HG02610 (cell line): Measurements from ENCODE around the gene MAP2K5.

Source experiments
- ATAC-seq: cut with Tn5 transposase; IDR thresholded peaks from one replicate; pipeline ENCODE4 v1.9.1; 2021; ENCODE audit warnings: mild to moderate bottlenecking, moderate library complexity; ENCODE audit not compliant: unreplicated experiment

MAP2K5 gene

DNA sequence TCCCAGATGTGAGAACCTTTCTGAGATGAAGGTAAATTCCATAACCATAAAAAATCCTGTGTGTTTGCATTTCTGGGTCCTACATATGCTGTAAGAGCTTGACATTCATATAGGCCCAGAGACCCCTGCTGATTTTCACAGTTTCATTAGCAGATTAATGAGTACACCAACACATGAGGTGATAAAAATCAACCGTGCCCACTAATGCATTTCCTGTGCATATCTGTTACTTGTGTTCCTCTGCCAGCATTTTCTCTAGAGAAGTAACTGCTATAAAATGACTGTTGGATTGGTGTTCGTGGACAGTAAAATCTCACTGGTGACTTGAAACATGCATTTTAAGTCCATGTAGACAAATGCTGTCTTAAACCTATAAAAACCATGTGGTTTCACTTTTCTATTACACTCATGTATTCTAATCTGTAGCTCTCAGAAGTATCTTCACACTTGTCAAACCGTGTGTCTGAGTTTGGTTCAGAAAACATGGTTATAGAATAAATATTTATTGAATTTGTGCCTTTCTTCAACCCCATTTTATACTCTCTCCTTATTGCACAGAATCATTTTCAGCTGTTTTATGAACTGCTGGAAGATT, 14.6 kb downstream of the MAP2K5 start:
- no peak for ATAC-seq

DNA sequence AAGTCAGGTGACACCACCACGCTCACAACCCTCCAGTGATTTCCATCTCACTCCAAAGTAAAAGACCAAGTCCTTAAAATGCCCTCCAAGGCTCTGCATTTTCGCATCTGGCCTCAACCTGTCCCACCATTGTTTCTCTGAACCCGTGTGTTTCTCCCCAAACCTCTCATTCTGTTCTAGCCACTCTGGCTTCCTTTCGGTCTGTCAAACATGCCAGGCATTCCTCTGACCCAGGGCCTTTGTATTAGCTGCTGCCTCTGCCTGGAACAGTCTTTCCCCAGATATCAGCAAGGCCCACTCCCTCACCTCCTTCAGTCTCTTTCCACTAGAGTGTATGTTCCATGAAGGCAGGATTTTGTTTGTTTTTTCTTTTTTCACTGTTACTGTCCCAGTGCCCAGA, 16.0 kb downstream of the MAP2K5 start:
- ATAC-seq = no peak

DNA sequence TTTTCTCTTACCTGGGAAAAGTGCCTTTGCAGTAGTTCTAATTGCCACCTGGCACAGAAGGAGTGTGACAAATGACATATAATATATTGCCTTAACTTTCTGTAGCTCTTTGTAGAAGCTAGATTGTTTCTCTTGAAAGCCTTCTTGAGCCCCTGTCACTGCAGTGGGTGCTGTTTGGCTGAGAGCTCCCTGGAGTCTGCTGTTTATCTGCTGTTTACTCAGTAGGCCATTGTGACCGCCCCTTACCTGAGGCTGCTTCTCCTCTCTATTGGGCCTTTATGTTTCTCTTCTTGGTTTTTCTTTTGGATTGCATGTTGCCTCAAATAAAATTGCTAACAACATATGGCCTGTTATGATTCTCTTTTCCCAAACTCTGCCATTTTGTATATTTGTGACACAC, 16.7 kb downstream of the MAP2K5 start:
- no peak for ATAC-seq

DNA sequence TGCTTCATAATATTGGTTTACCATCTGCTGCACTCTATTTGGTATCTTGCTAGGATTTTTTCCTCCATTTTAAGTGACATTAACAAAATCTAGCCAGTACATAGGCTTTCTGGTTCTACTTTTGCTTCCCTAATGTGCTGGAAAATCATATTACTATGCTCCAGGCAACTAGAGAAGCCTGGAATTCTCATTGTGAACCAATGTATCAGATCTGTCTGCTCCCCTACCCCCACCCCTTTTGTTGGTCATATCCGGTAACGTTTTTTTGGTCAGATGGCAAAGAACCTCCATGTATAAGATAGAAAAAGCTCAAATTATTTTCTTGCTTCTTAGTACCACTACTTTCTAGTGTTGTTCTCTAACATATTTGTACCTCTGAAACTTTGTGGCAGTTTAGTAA, 17.1 kb downstream of the MAP2K5 start:
- ATAC-seq = no peak

DNA sequence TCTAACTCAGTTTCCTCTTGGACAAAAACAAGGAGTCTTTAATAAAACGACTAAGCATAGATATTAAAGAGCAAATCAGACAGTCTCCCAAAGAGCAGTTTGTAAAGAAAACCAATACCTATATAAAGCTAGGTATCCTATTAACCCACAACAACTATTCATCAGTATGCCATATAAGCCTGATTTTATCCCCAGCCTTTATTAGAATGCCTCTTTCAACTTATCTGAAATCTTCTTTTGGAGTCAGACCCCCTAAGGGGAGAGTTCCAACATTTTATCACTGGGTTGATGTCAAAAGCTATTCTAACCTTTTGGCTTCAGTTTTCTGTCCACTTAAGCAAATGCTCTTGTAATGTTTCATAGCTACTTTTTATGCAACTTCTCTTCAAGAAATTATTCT, 17.8 kb downstream of the MAP2K5 start:
- no peak for ATAC-seq

DNA sequence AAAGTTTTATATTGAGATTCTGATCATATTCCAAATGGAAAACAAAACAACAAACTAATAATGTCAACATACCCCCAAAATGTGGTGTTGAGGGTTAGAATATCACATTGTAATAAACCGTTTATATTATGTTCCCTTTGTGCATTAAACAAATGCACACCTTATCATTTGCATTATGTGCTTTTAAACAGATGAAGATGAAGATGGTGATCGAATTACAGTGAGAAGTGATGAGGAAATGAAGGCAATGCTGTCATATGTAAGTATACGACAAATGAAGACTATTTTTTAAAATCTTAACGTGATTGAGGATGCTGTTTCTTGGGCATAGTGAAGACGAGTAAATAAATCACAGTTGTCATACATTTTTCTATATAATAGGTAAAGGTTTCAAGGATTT, 20.6 kb downstream of the MAP2K5 start:
- no peak for ATAC-seq

DNA sequence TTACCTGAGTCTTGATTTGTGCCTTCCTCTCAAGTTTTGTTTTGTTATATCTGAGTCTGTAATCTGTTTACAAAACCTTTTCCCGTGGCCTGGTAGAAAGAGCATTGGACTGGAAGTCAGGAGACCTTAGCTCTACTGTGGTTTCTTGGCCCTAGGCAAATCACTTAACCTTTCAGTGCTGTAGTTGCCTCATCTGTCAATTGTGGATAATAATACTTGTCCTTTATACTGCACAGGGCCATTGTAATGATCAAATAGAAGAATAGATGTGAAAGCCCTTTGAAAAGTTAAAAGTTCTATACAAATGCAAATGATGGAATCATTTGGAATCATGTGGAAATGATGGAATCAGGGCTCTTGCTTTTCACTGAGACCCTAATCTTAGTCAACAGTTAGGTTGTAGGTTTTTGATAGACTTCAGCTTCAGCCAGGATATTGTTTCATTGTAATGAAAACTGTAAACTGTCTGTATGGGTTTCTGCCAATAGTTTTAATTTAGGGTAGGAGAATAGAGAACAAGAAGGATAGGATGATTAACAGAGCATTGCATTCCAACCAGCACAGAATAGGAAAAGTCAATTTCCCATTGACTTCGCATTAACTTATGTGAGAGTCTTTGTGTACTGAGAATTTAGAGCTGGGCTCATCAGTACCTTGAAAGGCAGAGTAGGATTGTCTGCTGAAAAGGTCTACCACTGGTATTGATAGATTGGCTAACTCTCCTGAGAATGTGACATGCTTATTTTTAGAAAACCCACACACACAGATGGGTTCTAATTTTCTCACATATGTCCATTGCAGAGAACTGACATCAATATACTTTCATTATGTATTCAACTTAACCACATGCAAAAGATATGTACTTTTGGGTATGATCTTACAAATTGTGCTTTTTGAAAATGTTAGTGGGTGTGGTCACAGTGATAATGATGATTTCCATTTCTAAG, 21.8 kb downstream of the MAP2K5 start:
- ATAC-seq = peak; percentile 89

DNA sequence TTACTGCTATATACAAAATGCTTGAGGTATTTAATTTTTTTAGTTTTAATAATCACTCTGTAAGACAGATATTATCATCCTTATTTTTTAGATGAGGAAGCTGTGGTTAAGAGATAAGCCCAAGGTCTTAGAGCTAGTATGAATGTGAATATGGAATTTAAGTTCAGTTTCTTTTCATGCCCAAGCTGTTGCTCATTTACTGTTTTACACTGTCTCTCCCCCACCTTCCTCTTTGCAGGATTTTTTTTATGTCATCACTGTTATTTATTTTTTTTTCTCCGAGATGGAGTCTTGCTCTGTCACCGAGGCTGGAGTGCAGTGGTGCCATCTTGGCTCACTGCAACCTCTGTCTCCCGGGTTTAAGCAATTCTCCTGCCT, 22.5 kb downstream of the MAP2K5 start:
- ATAC-seq = peak; percentile 54

DNA sequence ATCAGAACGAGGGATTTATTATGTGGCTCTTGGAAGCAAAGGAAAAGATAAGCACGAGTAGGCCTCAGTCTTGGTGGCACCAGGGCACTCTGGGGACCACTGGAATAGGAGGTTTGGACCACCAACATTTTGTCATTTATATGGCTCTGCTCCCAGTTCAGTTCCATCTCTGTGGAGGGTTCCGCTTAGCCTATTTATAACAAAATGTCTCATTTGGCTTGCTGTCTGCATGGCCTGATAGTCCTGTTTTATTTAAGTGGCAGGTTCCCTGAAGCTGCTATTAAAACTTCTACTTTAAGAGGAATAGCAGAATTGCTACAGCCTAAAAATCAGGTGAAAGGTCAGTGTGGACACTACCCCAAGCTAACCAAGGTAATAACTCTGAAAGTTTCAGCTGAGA, 27.2 kb downstream of the MAP2K5 start:
- ATAC-seq = no peak

DNA sequence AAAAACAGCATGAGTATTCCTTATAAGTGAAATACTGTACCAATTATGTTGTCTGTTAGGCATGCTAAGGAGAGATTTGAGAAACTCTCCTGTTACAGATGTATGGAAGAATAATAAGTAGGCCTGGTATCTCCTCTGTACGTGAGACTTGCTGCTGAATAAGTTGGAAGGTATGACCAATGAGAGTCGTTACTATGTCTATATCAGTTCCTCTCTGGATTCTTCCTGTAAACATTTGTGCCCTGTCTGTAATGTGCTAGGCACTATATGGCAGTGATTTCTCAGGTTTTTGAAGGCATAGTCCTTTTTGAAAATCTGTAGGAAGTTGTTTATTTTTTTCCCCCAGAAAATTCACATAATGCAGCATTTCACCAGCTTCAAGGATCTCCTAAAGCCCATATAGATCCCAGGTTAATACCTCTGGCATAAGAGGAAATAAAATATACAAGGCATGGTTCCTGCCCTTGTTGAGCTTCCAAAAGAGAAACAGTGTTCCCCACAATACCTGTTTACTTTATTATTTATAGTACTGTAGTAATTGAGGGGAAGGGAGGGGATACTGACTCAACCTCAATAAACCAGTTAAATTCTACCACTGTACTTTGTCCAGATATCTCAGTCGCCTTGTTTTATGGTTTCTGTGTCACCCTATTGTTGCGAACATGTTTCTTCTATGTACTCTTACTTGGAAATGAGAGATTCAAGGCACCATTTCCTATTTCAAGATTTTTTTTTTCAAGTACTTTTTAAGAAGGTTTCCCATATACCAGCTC, 28.6 kb downstream of the MAP2K5 start:
- no peak for ATAC-seq

DNA sequence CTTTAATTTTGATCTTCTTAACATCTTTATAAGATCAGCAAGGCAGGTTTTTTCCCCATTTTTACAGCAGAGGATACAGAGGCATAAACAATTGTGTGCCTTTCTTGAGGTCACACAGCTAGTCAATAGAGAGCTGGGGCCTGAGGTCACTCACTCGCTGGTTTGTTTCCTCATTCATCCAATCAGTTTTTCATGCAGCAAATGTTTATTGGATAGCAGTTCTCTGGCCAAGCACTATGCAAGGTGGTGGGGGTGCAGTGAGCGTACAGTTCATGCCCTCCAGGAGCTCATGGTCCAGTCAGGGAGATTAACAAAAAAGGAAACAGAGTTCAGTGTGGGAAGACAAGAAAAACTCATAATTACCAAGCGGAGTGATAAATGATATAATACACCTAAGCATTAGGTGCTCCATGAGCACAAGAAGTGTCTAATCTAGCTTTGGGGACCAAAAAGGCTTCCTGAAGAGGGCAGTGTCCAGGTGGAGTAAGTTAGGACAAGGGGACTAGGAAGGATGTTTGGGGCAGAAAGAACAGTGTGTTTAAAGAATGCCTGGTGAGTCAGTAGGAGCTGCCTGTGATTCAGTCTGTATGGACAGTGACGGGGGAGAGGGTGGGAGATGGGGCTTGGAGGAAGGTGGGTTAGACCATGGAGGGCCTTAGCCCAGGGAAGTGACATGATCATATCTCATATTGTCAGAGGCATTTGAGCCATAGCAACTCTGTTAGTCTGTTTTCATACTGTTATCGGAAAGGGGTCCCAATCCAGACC, 29.3 kb downstream of the MAP2K5 start:
- no peak for ATAC-seq

DNA sequence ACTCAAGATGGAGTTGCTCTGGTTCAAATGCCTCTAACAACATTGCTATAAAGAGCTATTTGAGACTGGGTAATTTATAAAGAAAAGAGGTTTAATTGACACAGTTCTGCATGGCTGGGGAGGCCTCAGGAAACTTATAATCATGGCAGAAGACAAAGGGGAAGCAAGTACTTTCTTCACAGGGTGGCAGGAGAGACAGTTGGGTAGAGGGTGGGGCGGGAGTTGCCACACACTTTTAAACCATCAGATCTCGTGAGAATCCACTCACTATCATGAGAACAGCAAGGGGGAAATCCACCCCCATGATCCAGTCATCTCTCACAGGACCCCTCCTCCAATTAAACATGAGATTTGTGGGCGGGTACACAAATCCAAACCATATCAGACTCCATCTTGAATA, 30.7 kb downstream of the MAP2K5 start:
- no peak for ATAC-seq

DNA sequence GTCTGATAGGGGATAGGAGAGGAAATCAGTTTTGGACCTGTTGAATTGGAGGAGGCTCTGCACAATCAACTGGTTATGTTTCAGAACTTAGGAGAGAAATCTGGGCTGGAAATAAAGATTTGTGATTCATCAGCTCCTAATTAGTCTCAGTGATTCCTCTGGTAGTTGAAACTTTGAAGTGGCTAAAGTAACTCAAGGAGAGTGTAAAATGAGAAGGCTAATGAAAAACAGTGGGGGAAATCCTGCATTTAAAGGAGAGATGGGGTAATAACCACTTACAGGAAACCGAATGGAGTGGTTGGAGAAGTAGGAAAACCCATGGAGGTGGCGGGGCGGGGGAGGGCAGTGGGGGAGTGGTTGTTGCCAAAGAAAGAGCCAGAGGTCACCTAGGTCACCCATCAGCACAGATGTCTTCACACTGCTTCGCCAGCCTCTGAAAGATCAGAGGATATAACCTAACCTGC, 32.6 kb downstream of the MAP2K5 start:
- ATAC-seq = no peak

DNA sequence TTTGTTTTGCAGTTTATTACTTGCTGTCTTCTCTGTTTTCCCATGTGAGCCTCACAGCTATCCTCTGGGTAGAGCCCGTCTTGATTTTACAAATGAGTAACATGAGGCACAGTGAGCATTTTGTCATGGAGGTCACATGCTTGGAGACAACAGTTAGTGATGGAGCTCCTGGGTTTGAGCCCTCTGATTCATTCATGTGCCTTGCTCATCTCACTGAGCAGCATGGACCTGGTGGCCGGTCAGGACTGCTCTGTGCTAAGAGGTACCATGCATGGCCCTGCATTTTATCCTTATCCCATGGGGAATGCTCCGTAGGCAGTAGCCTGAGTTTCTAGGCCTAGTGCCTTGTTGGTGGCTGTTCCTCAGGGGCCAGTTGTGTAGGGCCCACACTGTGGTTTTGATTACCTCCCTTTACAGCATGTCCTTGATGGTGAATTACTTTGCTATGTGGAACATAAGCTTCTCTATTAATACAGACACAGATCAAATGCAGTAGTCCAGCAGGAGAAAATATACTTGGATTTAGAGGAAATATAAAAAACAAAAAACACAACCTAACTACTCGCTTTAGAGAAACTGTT, 35.6 kb downstream of the MAP2K5 start:
- ATAC-seq = no peak

DNA sequence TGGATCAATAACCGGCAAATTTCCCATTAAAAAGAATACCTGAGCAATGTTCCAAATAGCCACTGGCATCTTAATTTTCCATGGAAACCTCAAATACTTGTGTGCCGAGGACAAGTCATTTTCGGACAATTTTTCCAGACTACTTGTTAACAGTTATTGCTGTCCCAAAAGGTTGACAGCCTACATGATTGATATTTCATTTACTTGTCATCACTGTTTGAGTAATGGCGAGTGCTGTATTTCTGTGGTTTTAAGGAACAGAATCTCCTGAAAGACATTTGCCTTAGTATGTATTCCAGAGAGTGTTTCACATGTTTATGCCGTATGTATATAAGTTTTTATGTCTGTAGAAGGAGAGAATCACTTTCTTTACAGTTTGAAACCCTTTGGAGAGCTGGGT, 36.7 kb downstream of the MAP2K5 start:
- no peak for ATAC-seq

DNA sequence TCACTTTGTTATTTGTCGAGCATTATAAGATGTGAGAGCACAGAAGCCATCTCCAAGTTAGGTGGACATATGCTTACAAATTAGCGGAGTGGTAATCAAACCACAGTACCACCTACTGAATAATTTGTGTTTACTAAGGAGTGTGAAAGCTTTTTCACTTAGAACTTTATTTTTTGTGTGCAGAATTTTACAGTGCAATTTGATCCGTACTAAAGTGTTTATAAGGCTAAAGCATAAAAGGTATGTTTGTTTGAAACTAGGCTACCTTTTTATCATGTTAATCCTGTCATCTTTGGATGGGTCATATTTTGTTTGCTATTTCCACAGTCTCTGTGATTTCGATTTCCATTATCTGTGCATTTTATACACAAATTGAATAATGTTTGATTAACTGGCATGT, 37.5 kb downstream of the MAP2K5 start:
- ATAC-seq = no peak

DNA sequence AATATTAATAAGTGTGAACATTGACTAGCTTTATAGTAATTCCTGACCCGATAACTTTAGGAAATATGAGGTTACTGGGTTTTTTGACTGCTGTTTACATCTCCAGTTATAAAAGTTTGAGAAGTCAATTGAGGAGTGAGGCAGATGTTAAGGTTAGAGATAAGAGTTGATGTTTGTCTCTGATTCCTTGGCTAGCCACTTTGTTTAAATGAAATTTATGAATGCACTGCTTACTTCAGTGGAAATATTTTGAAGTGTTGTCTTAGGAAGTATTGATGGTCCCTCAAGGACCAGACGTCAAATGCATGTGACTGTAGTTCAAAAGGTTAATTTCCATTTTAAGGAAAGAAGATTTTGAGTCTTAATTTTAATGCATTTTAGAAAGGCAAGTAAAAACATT, 41.7 kb downstream of the MAP2K5 start:
- ATAC-seq = no peak

DNA sequence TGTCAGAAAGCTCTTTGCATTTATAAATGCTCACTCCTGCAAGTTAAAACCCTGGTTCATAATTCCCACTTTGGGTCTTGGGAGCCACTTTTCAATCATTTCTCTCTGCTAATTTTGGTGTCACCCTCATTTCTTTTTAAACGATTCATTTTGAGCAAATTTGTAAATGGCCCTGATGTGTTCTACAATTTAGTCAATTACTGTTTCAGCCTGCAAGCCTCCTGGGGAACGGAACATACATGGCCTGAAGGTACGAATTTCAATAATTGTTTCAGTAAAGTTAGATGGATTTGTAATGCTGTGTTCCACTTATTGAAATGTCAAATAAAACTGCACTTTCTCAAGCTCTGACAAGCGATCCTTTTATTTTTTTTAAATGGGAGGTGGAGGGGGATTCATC, 43.2 kb downstream of the MAP2K5 start:
- no peak for ATAC-seq

DNA sequence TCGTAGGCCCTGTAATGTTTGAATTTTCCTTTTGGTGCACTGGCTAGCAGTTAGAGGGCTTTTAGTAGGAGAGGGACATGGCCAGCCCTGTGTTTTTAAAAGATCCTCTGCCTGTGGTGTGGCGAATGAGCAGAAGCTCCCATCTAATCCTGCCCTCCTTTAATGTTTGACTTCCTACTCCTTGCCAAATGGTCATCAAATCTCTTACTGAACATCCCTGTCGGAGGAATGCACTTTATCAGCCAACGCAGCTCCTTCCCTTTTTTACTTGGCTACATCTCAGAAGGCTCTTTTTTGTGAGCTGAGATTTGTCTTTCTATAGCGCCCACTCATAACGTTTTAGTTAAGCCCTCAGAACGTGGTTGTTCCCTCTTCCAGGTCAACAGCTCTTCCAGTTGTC, 44.8 kb downstream of the MAP2K5 start:
- ATAC-seq = no peak

DNA sequence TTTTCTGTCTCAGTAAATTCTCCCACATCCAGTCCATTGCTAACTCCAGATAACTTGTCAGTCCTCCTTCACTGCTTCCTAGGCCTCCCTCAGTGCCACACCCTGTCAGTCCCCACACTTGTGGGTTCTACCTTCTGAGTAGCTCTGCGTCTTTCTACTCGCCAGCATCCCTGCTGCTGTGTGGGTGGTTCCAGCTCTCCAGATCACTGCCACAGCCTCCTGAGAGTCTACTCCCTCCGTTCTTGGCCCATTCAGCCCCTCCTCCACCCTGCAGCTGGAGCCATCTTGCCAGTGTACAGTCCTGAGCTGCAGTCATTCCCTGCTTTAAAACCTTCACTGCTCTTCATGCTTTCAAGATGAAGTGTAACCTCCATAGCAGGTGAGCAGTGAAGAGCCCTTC, 45.3 kb downstream of the MAP2K5 start:
- no peak for ATAC-seq

DNA sequence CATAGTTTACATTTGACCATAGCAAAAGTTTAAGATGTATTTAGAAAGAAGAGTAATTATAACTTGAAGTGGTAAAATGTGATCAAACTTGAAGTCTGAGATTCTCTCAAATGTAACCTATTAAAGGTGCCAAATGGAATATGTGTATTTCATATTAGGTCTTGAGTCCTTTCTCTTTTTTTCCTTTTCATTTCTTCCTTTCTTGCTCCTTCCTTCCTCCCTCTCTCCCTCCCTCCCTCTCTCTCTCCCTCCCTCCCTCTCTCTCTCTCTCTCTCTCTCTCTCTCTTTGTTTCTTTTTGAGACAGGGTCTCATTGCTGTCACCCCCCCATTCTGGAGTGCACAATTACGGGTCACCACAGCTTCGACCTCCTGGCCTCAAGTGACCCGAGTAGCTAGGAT, 47.7 kb downstream of the MAP2K5 start:
- no peak for ATAC-seq
